ENCODE data around the gene AGGF1.
A peak's percentile ranks its signal among the peaks of the same experiment; 100 is the strongest.

Gene AGGF1

DNA sequence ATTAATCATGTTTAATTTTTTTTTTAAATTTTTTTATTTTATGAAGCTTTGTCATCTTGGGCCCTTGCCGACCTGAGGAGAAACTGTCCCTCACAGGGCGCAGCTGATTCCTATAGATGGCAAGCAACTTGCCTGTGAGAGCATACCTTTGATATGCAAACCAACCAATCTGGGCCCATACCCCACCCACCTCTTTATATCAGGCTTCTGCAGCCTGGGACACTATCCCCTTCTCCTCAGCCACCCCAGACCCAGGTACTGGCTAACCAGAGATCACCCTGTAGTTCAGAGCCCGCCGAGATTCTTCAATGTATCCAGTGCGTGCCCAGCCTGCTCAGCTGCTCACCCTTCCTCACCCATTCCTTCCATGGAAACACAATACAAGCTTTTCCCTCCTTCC lies 18.7 kb upstream of the AGGF1 start:
- TF ChIP-seq, protein P1, sequence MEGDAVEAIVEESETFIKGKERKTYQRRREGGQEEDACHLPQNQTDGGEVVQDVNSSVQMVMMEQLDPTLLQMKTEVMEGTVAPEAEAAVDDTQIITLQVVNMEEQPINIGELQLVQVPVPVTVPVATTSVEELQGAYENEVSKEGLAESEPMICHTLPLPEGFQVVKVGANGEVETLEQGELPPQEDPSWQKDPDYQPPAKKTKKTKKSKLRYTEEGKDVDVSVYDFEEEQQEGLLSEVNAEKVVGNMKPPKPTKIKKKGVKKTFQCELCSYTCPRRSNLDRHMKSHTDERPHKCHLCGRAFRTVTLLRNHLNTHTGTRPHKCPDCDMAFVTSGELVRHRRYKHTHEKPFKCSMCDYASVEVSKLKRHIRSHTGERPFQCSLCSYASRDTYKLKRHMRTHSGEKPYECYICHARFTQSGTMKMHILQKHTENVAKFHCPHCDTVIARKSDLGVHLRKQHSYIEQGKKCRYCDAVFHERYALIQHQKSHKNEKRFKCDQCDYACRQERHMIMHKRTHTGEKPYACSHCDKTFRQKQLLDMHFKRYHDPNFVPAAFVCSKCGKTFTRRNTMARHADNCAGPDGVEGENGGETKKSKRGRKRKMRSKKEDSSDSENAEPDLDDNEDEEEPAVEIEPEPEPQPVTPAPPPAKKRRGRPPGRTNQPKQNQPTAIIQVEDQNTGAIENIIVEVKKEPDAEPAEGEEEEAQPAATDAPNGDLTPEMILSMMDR (IDR thresholded peaks at IDR 0.05; ENCODE audit: borderline replicate concordance, control extremely low read depth, extremely low read depth, insufficient read depth, missing control alignments), result no peak
- in situ Hi-C loops (cut with MboI; ENCODE audit: low sequenced_read_pairs, unreplicated experiment), result loop anchor here (10.0 kb wide), 1 partner anchor 137 kb away; no protein-coding TSS in a partner anchor
- DNase-seq (ENCODE audit: low spot score), result no peak

DNA sequence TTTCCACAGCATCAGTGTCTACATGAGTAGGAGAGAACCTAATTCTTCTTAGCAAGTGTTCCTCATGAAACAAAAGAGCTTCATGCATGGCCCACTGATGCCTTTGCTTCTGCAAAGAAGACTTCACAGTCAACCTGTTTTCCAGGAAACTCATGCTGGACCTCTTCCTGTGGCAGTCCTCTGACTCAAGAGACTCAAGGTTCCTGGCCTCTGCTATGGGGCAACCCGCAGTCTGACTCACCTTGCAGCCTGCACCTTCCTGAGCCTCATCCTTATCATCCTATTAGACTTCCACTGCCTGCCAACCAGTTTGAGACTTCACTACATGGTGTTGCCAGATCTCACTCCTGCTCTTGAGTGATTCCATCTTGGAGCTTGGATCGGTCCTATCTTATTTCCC lies 17.6 kb upstream of the AGGF1 start:
- TF ChIP-seq, protein P1 (IDR thresholded peaks at IDR 0.05; ENCODE audit: borderline replicate concordance, control extremely low read depth, extremely low read depth, insufficient read depth, missing control alignments), result no peak
- in situ Hi-C loops (cut with MboI; ENCODE audit: low sequenced_read_pairs, unreplicated experiment), result loop anchor here (10.0 kb wide), 1 partner anchor 138 kb away; no protein-coding TSS in a partner anchor

DNA sequence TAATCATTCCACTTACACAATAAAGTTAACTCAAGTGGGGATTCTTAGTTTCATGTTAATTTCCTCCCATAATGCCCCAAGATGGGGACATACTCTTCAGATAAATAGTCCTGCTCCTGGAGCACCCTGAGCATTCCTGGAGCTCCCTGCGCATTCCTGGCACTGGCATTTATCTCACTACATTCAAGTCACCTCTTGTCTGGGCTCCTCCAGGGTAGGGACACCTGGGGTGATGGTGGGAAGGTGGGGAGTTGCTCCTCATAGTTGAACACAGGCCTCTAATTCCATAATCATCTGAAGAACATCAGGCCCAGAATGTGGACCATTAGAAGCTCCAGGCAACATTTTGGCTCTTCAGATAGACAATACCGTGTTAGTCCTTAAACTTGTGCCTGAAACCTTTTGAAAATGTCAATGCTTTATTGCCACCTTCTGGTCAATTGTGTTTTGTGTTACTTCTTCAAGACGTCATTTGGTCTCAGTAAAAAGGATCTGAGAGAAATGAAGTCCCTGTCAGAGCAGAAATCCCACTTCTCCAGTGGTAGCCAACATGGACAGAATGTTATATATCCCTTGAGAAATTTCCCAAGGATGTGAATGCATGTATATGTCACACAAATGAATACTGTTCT lies 14.2 kb upstream of the AGGF1 start:
- TF ChIP-seq, protein P1 (IDR thresholded peaks at IDR 0.05; ENCODE audit: borderline replicate concordance, control extremely low read depth, extremely low read depth, insufficient read depth, missing control alignments), result peak; percentile 10
- DNase-seq (ENCODE audit: low spot score), result no peak
- in situ Hi-C loops (cut with MboI; ENCODE audit: low sequenced_read_pairs, unreplicated experiment), result loop anchor here (10.0 kb wide), 1 partner anchor 141 kb away; no protein-coding TSS in a partner anchor

More for the DNA sequence above, 17.6 kb upstream of the AGGF1 start:
- no peak for DNase-seq (ENCODE audit: low spot score)

DNA sequence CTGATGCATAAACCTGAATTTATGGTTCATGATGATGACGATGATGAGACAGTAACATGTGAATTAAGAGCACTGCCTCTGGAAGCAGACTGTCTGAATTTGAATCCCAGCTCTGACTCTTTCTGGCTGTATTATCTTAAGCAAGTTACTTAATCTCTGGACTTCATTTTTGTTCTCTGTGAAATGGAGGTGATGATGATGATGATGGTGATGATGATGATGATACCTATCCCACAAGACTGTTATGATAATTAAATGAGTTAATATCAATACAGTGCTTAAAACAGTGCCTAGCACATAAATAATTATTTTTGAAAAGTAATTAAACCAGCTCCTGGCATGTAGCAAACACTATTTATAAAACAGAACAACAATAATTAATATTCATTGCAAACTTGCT lies 13.2 kb upstream of the AGGF1 start:
- no peak for DNase-seq (ENCODE audit: low spot score)
- in situ Hi-C loops (cut with MboI; ENCODE audit: low sequenced_read_pairs, unreplicated experiment), result loop anchor here (10.0 kb wide), 1 partner anchor 142 kb away; no protein-coding TSS in a partner anchor
- TF ChIP-seq, protein P1 (IDR thresholded peaks at IDR 0.05; ENCODE audit: borderline replicate concordance, control extremely low read depth, extremely low read depth, insufficient read depth, missing control alignments), result no peak

DNA sequence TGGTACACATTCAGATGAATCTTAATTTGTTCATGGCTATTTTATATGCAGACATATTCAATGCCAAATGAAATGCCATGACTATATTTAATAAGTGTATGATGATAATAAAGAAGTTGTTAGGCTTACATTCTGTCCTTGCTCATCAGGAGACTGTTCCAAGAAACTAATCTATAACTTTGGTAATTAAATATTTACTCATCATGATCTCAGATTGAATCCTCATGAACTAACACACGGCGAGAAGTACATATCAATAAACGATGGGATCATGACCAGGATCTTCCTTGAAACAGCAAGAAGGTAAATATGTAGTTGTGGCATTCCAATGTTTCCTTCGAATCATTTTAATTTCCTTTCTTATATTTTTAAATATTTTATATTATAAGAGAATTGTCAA lies 12.5 kb upstream of the AGGF1 start:
- TF ChIP-seq, protein P1 (IDR thresholded peaks at IDR 0.05; ENCODE audit: borderline replicate concordance, control extremely low read depth, extremely low read depth, insufficient read depth, missing control alignments), result no peak
- DNase-seq (ENCODE audit: low spot score), result no peak
- in situ Hi-C loops (cut with MboI; ENCODE audit: low sequenced_read_pairs, unreplicated experiment), result loop anchor here (10.0 kb wide), 1 partner anchor 143 kb away; no protein-coding TSS in a partner anchor

DNA sequence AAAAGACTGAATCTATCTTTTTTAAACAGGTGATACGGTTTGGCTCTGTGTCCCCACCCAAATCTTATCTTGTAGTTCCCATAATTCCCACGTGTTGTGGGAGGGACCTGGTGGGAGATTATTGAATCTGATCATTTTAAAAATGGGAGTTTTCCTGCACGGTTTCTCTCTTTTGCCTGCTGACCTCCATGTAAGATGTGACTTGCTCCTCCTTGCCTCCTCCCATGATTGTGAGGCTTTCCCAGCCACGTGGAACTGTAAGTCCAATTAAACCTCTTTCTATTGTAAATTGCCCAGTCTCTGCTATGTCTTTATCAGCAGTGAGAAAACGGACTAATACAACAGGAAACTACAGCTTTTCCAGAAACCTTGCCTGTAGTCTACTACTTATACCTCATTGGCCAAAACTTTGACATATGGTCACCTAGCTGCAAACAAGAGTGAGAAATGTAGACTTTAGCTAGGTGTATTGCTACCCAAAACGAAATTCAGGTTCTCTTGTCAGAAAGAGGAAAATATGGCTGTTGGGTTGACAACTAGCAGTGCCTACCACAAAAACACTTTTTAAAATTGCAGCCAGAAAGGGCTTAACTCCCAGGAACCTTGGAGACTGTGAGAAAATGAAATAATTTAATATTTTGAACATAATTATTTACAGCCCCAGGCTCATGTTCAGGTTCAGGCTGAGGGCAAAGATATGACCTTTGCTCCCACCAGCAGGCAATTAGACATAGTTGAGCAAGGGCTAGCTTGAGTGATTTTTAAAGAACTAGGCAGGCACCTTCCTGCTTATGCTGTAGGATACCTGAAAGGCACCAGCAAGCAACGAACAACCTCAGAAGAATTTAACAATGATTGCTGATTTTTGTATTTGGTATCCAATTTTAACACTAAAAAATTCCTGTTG lies 7.4 kb upstream of the AGGF1 start:
- in situ Hi-C loops (cut with MboI; ENCODE audit: low sequenced_read_pairs, unreplicated experiment), result no loop called here
- TF ChIP-seq, protein P1 (IDR thresholded peaks at IDR 0.05; ENCODE audit: borderline replicate concordance, control extremely low read depth, extremely low read depth, insufficient read depth, missing control alignments), result no peak
- DNase-seq (ENCODE audit: low spot score), result no peak
